GM20000 (cell line): ENCODE results near the gene SRP9.
"Not testable (repeated sequence)": the region's sequence is repeated elsewhere in the genome, so short reads cannot be mapped to it uniquely, and the experiment has no call there.

ENCODE experiments used
- DNase-seq: peaks from one replicate; pipeline ENCODE4 v3.0.0; 2012; ENCODE audit warnings: low spot score
- CTCF ChIP-seq: IDR thresholded peaks from 2 replicates; pipeline ENCODE4 v1.5.1; 2012; ENCODE audit warnings: mild to moderate bottlenecking, control low read depth; ENCODE audit errors: extremely low read depth, missing control alignments

Gene SRP9

DNA sequence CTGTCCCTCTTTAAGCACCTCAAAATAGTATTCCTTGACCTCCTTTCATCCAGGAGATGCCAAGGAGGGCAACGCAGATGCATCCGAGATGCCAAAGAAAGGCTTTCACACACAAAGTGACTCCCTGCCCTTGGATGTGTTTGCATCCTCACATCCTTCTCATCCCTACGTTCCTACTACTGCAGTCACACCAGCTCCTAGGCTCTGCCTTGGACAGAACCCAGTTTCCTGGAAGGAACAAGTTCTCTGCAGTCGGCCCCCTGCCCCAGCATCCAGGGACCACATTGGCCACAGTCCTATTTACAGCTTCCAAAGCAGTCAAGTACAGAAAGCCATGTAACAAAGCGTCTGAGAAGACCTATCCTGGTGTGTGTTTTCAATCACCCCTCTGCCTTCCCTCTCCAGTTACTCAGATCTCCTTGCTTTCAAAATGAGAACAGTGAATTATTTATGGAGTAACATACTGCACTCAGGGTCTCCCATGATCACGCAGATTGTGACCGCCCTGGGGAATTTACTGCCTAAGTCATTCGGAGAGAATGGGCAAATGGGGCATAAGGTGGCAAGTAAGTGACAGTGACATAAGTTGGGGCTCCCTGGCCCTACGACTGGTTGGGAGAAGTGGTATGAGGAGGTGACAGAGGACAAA, 21.8 kb upstream of the SRP9 start:
- TF ChIP-seq CTCF, result no peak
- DNase-seq, result no peak

DNA sequence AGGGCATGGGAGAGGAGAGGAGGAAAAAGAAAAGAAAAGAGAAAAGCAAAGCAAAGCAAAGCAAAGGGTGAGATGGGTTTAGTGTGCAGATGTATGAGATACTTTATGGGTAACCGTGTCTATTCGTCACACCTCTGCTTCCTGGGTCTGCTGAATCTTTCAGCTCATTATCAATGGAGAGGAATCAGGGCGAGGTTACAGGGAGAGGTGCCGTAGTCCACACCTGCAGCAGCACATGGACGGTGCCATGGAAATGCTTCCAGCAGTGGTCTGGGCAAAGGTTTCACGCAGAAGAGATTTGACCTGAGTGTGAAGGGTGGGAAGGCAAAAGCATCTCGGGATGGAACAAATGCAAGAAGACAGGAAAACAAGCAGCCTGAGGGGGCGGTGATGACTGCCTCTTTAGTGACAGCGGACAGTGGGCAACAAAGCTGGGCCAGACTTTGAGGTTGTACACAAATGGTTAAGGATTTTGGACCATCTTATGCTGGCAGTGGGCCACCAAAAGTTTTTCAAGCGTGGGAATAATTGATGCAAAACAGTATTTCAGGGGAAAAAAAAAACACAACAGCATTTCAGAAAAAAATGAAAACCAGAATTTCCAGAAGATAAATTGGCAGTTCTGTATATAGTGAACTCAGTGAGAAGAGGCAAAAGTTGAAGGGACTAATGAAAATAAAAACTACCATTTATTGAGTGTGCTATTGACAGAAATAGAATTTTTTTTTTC, 19.5 kb upstream of the SRP9 start:
- DNase-seq, result no peak
- TF ChIP-seq CTCF, result no peak

GRCh38 chr1:225759972-225760371, 17.7 kb upstream of the SRP9 start:
- not testable (repeated sequence) for DNase-seq

GRCh38 chr1:225760531-225760930, 17.1 kb upstream of the SRP9 start:
- no peak for TF ChIP-seq CTCF
- no peak for DNase-seq

GRCh38 chr1:225761395-225761794, 16.2 kb upstream of the SRP9 start:
- DNase-seq, result not testable (repeated sequence)

DNA sequence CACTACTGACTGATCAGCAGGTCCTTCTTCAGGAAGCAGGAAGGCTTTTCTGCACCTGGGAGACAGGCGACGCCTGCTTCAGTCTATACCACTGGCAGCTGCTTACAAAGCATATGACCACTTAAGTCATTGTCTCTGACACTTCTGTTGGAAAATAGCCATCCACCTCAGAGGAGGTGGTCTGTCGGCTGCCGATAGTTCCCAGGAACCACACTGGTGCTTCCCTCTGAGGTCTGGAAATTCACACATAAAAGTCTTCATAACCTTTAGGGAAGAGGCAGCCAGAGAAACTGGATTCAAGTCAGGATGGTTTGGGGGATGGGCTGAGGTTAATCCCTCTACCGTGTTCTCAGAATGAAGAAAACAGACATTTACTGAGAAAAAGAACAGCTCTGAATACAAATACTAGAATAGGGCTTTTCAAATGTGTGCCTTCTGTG, 15.6 kb upstream of the SRP9 start:
- TF ChIP-seq CTCF, result no peak
- no peak for DNase-seq

- no peak for TF ChIP-seq CTCF
- no peak for DNase-seq
Observed at GRCh38 chr1:225762444-225762843, 15.2 kb upstream of the SRP9 start.

GRCh38 chr1:225763716-225764548, 13.7 kb upstream of the SRP9 start:
- no peak for DNase-seq
- TF ChIP-seq CTCF, result no peak
